Activated CD8-positive, alpha-beta memory T cell treated with anti-CD3 and anti-CD28 coated beads, Interleukin-2, amount 50 U/mL, for 4 hours (primary cell): ENCODE measurements around the gene SNAPC2.
"Not testable (repeated sequence)": the region's sequence is repeated elsewhere in the genome, so short reads cannot be mapped to it uniquely, and the experiment has no call there.

Source experiments
- DNase-seq: peaks from one replicate; pipeline ENCODE4 v3.0.0-alpha.2; 2020

Gene SNAPC2

GRCh38 chr19:7910321-7911161, 9.6 kb upstream of the SNAPC2 start:
- DNase-seq: no peak

- no peak for DNase-seq
These were observed 8.5 kb upstream of the SNAPC2 start for GRCh38 chr19:7911508-7912143.

GRCh38 chr19:7912144-7912696, 7.9 kb upstream of the SNAPC2 start:
- no peak for DNase-seq

- DNase-seq: no peak
These were observed 7.2 kb upstream of the SNAPC2 start for GRCh38 chr19:7912697-7913564.

- DNase-seq: no peak
These were observed 6.5 kb upstream of the SNAPC2 start for GRCh38 chr19:7913652-7914051.

- DNase-seq: no peak
These were observed 6.0 kb upstream of the SNAPC2 start for GRCh38 chr19:7914099-7914498.

- no peak for DNase-seq
These were observed 5.5 kb upstream of the SNAPC2 start, which contains the start of gene TGFBR3L for GRCh38 chr19:7914598-7915045. Gene TGFBR3L, plus strand, starts transcription at chr19:7914830.

GRCh38 chr19:7915250-7916102, 4.7 kb upstream of the SNAPC2 start:
- no peak for DNase-seq

GRCh38 chr19:7916103-7916954, 3.8 kb upstream of the SNAPC2 start:
- DNase-seq: peak; percentile 44

GRCh38 chr19:7916955-7917266, 3.2 kb upstream of the SNAPC2 start:
- no peak for DNase-seq

- peak; percentile 60 for DNase-seq
These were observed 2.7 kb upstream of the SNAPC2 start for GRCh38 chr19:7917267-7918061.

GRCh38 chr19:7918062-7918614, 2.0 kb upstream of the SNAPC2 start:
- not testable (repeated sequence) for DNase-seq

- no peak for DNase-seq
These were observed 1.3 kb upstream of the SNAPC2 start for GRCh38 chr19:7918615-7919421.

GRCh38 chr19:7920519-7921301, 572 bp downstream of the SNAPC2 start:
- peak; percentile 100 for DNase-seq

GRCh38 chr19:7921302-7921966, 1.3 kb downstream of the SNAPC2 start:
- DNase-seq: no peak

- DNase-seq: no peak
These were observed 2.1 kb downstream of the SNAPC2 start for GRCh38 chr19:7921967-7922835.

- DNase-seq: no peak
These were observed 2.7 kb downstream of the SNAPC2 start for GRCh38 chr19:7922836-7923195.
